Measurements from ENCODE around the gene CHML.

Gene CHML, protein sequence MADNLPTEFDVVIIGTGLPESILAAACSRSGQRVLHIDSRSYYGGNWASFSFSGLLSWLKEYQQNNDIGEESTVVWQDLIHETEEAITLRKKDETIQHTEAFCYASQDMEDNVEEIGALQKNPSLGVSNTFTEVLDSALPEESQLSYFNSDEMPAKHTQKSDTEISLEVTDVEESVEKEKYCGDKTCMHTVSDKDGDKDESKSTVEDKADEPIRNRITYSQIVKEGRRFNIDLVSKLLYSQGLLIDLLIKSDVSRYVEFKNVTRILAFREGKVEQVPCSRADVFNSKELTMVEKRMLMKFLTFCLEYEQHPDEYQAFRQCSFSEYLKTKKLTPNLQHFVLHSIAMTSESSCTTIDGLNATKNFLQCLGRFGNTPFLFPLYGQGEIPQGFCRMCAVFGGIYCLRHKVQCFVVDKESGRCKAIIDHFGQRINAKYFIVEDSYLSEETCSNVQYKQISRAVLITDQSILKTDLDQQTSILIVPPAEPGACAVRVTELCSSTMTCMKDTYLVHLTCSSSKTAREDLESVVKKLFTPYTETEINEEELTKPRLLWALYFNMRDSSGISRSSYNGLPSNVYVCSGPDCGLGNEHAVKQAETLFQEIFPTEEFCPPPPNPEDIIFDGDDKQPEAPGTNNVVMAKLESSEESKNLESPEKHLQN

DNA sequence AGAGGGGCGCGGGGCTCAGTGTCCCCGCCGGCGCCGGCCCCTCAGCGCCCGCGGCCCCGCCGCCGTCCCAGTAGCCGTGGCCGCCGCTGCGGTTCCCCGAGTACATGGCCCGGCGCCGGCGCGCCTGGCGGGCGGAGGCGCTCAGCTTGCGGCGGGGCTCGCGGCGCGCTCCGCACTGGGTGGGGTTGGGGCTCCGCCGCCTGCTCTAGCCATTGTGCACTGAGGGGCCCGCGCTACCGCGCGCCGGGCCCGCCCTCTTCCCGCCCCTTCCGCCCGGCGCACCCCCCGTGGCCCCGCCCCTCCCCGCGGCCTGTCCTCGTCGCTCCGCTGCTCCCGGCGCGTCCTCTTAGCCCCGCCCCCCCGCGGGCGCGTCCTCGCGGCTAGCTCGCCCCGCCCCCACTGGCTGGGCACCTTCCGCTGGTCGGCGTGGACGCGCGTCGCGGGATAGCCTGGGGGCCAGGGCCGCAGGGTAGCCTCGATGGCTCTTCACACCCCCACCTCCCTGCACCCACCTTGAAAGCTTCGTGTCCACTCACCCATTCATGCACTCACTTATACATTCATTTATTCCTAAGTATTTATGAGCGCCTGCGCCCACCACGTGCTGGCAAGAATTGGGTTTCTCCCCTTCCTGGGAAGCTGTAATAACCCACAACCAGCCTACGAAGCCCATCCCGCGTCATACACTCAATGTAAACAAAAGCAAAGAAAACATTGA lies at the start of gene CHML, which contains the start of gene OPN3:
TSS of gene CHML (minus strand) at position 221 of the 718 bp plus-strand sequence. CDS start 4,603 bp downstream, outside the sequence.
TSS of gene OPN3 (minus strand) at position 221 of the 718 bp plus-strand sequence. CDS start at position 106, 115 bp downstream.
- TF ChIP-seq, protein P1, sequence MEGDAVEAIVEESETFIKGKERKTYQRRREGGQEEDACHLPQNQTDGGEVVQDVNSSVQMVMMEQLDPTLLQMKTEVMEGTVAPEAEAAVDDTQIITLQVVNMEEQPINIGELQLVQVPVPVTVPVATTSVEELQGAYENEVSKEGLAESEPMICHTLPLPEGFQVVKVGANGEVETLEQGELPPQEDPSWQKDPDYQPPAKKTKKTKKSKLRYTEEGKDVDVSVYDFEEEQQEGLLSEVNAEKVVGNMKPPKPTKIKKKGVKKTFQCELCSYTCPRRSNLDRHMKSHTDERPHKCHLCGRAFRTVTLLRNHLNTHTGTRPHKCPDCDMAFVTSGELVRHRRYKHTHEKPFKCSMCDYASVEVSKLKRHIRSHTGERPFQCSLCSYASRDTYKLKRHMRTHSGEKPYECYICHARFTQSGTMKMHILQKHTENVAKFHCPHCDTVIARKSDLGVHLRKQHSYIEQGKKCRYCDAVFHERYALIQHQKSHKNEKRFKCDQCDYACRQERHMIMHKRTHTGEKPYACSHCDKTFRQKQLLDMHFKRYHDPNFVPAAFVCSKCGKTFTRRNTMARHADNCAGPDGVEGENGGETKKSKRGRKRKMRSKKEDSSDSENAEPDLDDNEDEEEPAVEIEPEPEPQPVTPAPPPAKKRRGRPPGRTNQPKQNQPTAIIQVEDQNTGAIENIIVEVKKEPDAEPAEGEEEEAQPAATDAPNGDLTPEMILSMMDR (IDR thresholded peaks at IDR 0.05) = no peak

GRCh38 chr1:241688940-241689368 lies 48.8 kb upstream of the CHML start:
- TF ChIP-seq, protein P1 (IDR thresholded peaks at IDR 0.05) = no peak

DNA sequence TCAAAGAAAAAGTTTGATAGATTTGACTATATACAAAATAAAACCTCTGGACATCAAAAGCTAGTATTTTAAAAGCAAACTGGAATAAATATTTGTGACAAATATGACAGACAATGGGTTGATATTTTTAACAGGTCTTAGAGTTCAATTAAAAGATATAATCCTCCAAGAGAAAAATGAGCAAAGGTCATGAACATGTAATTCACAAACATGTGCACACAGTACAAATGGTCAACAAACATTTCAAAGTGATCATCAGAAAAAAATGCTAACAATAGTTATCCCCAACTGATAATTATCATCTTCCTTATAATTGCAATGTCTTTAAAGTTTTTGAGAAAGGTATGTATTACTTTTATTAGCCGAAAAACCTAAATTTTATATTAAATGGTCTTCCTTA lies 43.9 kb upstream of the CHML start:
- TF ChIP-seq, protein P1 (IDR thresholded peaks at IDR 0.05) = no peak

DNA sequence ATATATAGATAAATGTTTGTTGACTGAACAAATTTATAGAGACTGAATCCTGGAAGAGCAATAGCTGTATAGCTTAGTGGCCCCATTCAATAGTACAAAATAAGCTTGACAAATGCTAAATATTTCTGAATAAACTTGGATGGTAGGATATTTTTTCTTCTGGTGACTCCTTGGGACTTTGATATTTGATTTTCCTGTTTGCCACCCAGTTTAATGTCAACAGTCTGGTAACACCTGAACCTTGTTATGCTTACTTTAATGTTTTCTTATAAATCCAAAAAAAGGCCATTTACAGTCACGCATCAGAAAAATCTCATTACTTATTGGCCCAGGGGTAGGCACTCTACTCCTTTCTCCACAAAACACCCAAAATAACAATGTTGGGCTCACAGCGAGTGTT lies 42.8 kb upstream of the CHML start:
- TF ChIP-seq, protein P1 (IDR thresholded peaks at IDR 0.05) = no peak

GRCh38 chr1:241679961-241680360 lies 39.8 kb upstream of the CHML start:
- TF ChIP-seq, protein P1 (IDR thresholded peaks at IDR 0.05) = no peak

GRCh38 chr1:241679404-241679803 lies 39.2 kb upstream of the CHML start:
- TF ChIP-seq, protein P1 (IDR thresholded peaks at IDR 0.05) = no peak

- TF ChIP-seq, protein P1 (IDR thresholded peaks at IDR 0.05) = no peak
Measured at GRCh38 chr1:241678536-241678935, 38.4 kb upstream of the CHML start.

Measured in LNCAP (cell line).